Activated CD4-positive, alpha-beta T cell treated with anti-CD3 and anti-CD28 coated beads for 1 hour (primary cell): Measurements from ENCODE around the gene ZNF444.

Experiments used
- DNase-seq: peaks from one replicate; pipeline ENCODE4 v3.0.0-alpha.2; 2020

ZNF444 gene

GRCh38 chr19:56123266-56123891, 17.7 kb upstream of the ZNF444 start:
- DNase-seq = no peak

- no peak for DNase-seq
Measured at GRCh38 chr19:56124578-56124977, 16.5 kb upstream of the ZNF444 start.

GRCh38 chr19:56125806-56126590, 15.1 kb upstream of the ZNF444 start:
- DNase-seq = no peak

GRCh38 chr19:56126983-56127780, 13.9 kb upstream of the ZNF444 start:
- DNase-seq = no peak

GRCh38 chr19:56130006-56130405, 11.1 kb upstream of the ZNF444 start:
- no peak for DNase-seq

GRCh38 chr19:56131651-56132050, 9.4 kb upstream of the ZNF444 start:
- no peak for DNase-seq

GRCh38 chr19:56132316-56132822, 8.7 kb upstream of the ZNF444 start:
- no peak for DNase-seq

- DNase-seq = no peak
Measured at GRCh38 chr19:56133858-56134653, 7.0 kb upstream of the ZNF444 start.

GRCh38 chr19:56134654-56134921, 6.5 kb upstream of the ZNF444 start:
- DNase-seq = no peak

GRCh38 chr19:56136362-56136761, 4.7 kb upstream of the ZNF444 start:
- DNase-seq = no peak

GRCh38 chr19:56137405-56137804, 3.7 kb upstream of the ZNF444 start:
- no peak for DNase-seq

GRCh38 chr19:56138069-56138468, 3.0 kb upstream of the ZNF444 start:
- DNase-seq = no peak

GRCh38 chr19:56139847-56140582, 1.1 kb upstream of the ZNF444 start:
- DNase-seq = no peak

GRCh38 chr19:56141417-56141993, 418 bp downstream of the ZNF444 start:
- no peak for DNase-seq

- no peak for DNase-seq
Measured at GRCh38 chr19:56142087-56142787, 1.1 kb downstream of the ZNF444 start.

GRCh38 chr19:56142897-56143434, 1.9 kb downstream of the ZNF444 start:
- DNase-seq = no peak

GRCh38 chr19:56144376-56144775, 3.3 kb downstream of the ZNF444 start:
- DNase-seq = no peak

- DNase-seq = no peak
Measured at GRCh38 chr19:56144831-56145230, 3.7 kb downstream of the ZNF444 start.

- DNase-seq = no peak
Measured at GRCh38 chr19:56145698-56146097, 4.6 kb downstream of the ZNF444 start.

GRCh38 chr19:56146904-56147303, 5.8 kb downstream of the ZNF444 start:
- no peak for DNase-seq

- DNase-seq = no peak
Measured at GRCh38 chr19:56147307-56147706, 6.2 kb downstream of the ZNF444 start.
